Fibroblast of gingiva (primary cell): ENCODE results near the gene OSTC.
A peak's percentile ranks its signal among the peaks of the same experiment; 100 is the strongest.

Experiments used
- DNase-seq: peaks from one replicate; pipeline ENCODE4 v3.0.0-alpha.2; 2011; ENCODE audit warnings: low read depth

The OSTC gene

DNA sequence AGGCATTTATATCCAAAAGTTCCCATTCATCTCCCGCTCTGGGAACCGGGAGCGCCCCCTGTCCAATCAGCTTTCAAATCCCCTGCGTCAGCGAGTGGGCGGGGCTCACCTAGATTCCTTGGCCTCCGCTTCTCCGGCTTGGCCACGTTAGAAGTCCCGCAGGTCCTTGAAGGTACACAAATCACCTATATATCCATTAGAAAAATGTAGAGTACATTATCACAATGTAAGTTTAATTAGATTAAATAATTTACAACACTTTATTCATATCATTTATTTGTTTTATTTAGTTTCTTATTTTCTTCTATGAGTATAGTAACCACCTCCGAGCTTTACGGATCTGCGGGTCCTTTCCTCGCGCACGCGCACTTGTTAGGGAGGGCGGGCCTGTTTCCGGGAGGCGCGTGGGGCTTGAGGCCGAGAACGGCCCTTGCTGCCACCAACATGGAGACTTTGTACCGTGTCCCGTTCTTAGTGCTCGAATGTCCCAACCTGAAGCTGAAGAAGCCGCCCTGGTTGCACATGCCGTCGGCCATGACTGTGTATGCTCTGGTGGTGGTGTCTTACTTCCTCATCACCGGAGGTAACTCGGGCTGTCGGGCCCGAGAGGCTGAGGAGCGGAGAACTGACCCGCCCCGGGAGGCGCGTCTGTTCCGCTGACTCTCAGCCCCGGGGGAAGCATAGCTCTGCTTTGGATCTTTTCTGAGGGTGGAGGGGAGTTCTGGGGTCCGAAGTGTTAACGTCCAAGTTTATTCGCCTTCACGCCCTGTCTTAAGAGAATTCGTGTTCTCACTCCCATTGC lies at the start of gene OSTC:
Gene OSTC (plus strand): TSS at position 388 of the 802 bp plus-strand sequence. CDS start 57 bp downstream, at position 445.
- peak; percentile 97 for DNase-seq

DNA sequence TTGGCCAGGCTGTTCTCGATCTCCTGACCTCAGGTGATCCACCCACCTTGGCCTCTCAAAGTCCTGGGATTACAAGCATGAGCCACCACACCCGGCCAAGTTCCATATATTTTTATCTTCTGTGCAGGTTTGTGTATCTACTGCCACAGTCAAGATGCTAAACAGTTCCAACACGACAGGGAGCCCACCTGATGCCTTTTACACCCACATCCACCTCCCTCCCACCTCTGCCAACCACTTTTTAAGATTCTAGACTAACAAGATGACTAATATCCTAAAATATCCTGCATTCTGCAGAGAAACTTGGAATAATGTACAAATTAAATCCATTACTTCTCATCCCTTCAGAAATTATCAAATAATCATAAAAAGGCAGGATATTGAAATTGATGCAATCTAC lies 49.3 kb upstream of the OSTC start:
- no peak for DNase-seq

DNA sequence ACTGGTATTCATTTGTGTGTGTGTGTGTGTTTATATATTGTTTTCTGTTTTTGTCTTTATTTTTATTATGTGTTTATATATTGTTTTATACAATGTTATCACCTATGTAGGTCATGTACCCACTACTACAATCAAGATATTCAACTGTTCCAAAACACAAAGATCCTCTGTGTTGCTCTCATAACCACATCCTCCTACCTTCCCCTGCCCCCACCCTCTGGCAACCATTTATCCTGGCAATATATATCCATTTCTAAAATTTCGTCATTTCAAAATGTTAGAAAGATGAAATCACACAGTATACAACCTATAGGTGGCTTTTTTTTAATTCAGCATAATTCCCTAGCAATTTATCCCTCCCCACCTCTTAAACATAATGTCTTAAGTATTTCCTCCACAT lies 48.9 kb upstream of the OSTC start:
- no peak for DNase-seq

DNA sequence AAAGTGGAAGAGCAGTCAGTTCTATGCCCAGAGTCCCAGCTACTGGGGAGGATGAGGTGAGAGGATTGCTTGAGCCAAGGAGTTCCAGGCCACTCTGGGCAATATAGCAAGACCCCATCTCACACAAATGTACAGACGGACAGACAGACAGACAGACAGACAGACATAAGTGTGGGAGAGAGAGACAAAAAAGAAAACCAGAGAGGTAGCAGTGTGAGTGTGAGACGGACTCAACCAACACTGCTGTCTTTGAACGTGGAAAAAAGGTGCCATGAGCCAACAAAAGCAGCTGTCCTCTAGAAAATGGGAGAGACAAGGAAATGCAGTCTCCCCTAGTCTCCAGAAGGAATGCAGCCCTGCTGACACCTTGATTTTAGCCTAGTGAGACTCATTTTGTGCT lies 48.2 kb upstream of the OSTC start:
- DNase-seq = no peak

DNA sequence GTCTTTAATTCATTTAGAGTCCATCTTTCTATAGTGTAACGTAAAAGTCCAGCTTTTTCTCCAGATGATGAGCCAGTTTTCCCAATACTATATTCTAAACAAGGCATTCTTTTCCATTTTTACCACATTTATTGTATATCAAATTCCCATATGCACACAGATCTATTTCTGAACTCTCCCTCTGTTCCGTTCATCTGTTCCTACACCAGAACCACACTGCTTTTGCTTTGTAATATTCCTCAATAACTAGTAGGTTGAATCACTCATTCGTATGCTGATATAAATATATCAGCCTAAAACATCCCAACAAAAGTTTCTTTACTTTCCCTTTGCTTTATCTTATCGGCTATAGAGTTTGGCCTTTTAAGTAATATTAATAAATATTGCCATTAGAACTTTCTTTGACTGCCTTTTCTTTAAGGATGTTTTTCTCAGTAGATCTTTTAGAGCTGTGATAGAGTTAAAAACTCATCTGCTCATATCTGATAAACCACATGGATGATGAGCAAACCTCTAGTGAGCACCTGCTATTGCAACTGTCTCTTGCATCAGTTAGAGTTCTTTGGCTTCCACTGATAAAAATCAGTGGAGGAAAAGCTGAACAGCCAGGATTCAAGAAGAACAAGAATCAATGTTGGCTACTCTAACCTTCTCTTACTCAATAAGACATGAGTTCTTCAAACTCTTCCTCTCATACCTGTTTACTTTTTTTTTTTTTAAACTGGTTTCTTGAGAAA lies 43.2 kb upstream of the OSTC start:
- DNase-seq = no peak

DNA sequence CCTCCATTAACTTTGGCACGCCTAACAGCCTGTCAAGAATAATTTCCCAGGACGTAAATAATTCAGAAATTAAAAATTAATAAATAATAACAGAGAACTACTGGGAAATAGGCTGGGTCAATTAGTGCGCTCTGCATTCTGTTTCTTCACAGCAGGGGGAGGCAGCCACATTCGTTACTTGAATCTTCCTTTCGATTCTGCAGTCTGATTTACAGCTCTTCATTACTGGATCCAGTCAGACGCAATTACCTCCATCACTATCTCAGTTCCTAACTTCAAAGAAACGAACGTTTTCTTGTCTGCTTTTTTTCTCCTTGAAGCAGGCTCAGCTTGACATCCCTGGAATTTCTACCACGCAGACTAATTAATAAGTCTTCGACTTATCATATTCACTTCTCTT lies 39.0 kb upstream of the OSTC start:
- no peak for DNase-seq

DNA sequence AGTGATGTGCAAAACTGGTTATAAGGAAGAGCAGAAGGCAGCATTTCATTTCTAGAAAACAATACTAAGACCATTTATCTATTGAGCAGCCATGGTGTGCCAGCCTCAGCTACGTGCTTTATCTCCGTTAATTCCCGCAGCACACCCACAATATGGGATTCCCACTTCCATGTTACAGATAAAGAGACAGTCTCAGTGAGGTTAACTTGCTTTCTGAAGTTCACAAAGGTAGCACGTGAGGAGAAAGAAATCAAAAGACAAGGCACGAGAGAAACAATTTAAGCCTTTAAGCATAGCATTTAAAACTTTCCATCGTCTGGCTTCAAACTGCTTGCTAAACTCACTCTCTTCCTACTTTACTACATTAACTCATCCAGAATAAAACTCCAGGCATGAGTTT lies 38.0 kb upstream of the OSTC start:
- no peak for DNase-seq

DNA sequence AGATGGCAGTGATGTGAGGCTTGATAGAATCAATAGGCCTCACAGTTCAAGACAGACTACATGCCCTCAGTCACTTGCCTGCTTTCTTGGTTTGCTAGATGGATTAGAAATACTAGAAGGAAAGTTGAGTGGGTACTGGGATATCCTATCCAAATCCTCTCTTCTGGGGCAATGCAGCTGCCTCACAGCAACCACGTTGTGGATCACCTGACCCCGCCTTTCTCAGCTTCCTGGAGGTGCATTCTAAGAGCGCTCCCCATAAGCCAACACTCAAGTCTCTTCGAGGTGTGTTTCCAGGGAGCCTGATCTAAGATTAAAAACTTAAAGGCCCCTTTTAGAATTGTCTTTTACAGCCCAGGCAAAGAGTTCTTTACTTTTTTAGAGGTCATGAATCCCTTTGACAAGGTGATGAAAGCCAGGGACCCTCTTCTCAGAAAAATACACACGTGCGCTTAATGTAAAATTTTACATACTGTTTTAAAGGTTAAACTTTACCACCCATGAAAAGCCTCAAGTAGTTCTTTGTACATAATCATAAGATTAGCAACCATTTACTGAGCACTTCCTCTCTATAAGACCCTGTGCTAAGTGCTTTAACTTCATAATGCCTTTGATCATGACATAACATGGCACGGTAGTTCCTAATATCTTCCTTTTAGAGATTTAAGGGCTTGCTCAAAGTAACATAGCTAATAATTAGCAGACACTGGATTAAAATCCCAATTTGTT lies 30.9 kb upstream of the OSTC start:
- DNase-seq = no peak

DNA sequence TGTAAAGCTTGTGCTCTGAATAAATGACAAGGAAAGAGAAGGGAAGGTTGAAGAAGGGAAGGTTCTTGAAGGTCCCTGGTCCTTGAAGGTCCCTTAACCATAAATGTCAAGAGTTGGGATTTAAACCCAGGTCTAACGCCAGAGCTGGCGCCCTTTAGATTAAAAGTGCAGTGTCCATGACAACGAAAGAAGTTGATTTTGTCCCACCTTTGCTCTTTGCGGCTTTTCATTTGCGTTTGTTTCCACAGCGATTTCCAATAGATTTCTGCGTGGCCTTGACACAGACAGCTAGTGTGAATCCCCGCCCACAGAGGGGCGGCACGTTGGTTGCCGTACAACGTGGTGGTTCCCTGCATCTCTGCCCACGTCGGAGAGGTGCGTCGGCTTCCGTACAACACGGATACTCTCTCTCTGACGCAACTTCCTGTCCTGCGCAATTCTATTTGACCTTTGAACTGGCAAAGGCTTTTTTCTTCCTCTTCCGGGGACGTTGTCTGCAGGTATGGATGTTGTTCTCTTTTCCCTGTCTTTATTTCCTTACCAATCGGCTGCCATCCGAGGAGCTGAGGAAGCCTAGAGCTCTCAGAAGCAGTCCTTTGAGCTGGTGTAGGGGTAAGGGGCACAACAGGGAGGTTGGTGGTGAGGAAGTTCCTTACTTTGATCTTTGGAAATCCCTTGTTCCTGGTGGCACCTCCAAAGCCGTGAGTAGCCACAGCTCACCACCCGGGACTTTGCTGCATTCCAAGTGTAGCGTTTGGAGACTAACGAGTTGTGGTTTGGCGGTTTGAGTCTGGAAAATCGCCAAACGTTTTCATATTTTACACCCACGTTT lies 30.1 kb upstream of the OSTC start, which contains the start of gene RPL34:
Gene RPL34 (plus strand): TSS at position 476 of the 832 bp plus-strand sequence. CDS start 1,384 bp downstream, outside the sequence.
- peak; percentile 98 for DNase-seq

DNA sequence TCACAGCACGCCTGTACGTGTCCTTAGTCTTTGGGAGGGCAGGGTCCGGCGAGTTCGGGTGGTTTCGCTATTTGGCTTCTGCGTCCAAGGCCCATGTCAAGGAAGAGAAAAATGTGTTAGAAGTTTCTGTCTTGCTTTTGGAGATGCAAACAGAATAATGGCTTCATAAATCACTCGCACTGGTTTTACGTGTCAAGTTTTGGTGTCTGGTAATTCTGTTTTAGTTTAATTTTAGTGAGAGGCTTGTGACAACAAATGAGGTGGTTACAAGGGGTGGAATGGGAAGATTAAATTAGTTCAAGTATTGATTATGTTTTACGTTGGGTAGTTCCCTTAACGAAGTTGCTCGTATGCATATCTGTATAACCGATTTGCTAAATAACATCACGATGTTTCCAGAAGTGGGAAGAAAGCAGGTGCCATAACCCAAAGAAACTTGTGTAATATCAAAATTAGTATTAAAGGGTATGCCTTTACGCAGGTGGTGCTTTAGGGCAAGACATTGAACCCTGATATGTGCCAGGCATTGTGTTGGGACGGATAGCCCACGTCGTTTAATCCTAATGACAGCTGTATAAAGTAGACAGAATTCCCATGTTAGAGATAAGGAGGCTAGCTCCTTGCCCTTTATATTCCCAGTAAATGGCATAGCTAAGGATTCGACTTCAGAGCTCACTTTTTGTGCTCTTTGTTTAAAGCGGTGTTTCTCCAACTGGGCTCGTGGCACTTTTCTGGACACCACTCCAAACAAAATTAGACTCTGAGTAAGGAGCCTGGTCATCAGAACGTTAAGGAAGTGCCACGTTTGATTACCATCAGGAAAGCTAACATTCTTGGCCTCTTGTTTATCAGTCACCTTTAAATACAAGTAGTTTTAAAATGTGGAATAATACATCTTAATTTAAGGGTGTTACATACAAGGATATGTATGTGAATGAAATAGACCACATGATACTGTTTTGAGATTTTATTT lies 29.2 kb upstream of the OSTC start:
- DNase-seq = no peak

DNA sequence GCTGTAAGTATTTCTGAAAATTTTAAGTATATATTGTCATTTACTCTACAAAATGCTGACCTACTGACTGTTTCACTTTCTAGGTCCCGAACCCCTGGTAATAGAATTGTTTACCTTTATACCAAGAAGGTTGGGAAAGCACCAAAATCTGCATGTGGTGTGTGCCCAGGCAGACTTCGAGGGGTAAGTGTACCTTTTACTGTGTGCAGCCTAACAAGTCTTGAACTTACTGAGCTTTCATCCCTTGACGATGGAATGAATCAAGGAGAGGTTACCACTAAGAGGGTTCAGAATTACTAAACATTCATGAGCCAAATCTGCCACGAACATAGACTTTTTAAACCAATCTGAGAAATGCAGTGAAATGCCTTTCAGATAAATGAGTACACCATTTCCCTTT lies 28.4 kb upstream of the OSTC start:
- no peak for DNase-seq

DNA sequence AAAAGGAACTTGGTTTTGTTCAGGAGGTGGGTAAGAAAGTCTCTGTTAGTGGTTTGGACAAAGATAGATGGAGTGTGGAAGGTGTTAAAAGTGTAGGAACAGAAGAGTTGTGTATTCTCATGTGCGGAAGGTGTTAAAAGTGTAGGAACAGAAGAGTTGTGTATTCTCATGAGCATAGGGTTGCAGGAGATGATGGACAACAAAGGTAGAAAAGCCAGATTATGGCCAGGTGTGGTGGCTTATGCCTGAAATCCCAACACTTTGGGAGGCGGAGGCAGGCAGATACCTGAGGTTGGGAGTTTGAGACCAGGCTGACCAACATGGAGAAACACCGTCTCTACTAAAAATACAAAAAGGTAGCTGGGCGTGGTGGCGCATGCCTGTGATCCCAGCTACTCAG lies 27.6 kb upstream of the OSTC start:
- DNase-seq = no peak

DNA sequence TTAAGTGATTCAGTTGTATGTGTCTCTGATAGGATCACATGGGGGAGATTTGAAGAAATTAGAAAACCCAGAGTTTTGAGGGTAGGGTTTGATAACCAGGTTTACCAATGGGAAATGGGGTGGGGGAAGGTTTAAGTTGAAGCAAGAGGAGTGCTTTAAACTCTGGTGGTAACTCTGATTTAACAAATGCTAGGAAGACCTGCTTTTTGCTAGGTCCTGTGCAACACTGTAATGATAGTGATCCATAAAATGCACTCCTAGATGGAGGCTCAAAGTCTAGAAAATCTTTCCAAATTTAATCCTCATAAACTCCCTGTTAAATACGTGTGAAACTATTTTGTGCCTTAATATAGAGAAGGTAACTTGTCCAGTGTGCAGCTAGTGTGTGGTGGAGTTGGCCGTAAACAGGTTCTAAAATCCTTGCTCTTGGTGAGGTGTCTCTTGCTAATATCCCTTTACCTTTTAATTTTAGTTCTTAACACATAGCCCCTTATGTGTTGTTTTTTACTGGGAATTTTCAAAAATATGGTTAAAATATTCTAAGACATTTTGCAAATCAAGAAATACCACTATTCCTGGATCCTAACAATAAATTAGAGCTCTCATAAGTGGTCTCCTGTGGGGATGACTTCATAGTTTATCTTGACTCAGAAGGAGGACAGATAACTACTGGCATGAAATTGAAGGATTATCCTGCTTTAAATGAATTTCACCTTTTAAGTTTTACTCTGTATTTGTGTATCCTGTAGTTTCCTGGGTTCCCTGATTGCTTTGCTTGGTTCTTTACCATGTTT lies 25.9 kb upstream of the OSTC start:
- DNase-seq = no peak

DNA sequence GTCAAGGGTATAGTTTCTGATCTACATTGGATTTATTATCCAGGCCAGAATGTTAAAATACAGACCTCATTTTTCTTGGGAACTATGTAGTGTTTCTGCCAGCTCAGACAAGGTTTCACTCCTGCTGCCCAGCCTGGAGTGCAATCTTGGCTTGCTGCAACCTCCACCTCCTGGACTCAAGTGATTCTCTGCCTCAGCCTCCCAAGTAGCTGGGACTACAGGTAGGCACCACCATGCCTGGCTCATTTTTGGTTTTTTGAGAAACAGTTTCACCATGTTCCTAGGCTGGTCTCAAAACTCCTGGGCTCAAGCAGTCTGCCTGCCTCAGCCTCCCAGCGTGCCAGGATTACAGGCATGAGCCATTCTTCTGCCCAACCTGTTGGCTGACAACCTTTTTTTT lies 24.3 kb upstream of the OSTC start:
- DNase-seq = no peak

DNA sequence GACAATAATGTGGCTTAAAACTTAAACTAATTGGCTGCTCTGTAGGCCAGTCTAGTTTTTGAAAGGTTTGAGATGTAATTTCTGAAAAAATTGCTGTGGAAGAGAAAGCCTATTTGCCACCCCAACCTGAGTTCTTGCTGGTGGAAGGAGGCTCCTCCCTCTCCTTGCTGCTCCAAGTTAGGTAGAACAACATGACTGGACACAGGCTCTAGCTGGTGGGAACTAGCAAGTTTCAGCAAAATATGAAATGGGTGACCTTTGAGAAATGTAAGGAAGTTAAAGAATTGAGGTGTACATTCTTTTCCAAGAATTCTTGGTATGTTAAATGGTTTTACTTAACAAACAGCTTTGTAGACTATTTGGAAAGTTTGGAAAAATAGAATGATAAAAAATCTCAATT lies 22.0 kb upstream of the OSTC start:
- DNase-seq = no peak

DNA sequence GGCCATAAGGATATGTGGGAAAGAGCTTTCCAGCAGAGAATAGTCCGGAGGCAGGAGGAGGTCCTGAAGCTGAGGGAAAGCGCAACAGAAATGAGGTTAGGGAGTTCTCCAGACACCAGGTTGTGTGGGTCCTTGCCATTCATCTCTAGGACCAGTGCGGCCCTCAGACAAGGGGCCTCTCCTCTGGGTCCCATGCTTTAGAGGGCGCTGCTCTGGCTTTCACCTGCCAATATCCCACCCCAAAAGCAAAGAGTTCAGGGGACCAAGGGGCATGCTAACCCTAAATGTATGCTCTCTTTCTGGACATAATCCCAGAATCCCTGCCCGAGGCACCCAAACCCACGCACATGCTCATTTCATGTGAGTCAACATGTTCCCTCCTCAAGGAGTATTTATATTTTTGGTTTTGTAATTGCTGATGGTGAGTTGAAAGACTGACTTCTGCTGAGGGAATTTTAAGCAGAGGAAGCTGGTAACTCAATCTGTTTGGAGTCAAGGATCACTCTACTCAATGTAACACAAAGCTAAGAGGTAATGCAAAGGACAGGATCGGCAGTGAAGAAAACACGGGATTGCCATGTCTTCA lies 15.2 kb upstream of the OSTC start:
- DNase-seq = peak; percentile 71

DNA sequence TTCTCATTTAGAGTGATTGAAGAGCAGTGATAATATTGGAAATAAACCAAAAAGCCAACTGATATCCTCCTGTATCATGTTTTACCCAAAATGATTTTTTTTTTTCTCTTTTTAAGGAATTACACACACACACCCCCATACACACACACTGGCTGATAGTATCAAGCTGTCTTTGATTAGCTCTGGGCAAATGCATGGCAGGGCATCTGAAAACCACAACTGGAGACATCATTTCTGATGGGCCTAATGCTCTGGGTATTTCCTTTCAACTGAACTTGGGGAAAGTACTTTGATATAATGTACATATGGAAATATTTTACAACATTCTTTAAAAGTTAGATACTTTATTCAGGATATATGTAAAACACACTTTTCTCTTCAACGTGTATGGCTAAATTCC lies 14.2 kb upstream of the OSTC start:
- DNase-seq = peak; percentile 84

DNA sequence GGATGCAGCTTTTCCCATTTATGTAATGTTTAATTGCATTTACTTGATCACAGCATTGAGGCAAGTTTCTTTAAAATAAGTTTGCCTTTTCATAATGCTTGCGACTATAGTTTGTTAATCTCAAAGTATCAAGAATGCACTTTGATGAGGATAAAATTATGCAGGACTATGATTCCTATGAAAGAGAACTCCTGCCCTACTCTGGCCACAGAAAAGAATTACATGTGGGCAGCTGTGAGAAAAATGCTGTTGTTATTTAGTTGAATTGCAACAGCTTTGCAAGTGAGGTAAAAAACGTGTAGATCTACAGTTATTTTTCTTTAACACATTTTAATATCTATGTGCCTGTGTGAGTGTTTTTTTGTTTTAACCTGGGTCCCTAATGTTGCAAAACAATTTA lies 12.5 kb upstream of the OSTC start:
- peak; percentile 26 for DNase-seq

DNA sequence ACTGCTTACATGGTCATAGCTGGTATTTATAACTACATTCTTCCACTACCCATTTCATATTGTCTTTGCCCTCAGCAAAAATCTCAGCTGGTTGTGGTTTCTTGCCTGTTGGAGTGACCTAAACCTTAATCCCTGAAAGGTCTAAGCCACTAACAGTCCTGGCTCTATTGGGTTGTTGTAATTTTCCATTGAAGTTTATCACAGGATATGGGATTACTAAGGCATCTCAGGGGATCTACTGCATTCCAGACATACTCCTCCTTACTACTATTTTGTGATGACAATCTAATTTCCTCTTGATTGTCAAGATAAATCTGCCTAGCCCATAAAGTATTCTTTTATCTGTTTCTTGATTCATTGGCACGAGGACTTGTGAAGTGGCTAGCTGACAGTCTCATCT lies 6.2 kb upstream of the OSTC start:
- DNase-seq = no peak
